ENCODE measurements around the gene SNX1.

DNA sequence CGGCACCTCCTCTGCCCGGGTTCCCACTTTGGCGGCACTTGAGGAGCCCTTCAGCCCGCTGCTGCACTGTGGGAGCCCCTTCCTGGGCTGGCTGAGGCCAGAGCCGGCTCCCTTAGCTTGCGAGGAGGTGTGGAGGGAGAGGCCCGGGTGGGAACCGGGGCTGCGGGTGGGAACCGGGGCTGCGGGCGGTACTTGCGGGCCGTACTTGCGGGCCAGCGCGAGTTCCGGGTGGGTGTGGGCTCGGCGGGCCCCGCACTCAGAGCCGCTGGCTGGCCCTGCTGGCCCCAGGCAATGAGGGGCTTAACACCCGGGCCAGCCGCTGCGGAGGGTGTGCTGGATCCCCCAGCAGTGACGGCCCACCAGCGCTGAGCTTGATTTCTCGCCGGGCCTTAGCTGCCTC lies 35.1 kb upstream of the SNX1 start:
- TF ChIP-seq, protein P1, sequence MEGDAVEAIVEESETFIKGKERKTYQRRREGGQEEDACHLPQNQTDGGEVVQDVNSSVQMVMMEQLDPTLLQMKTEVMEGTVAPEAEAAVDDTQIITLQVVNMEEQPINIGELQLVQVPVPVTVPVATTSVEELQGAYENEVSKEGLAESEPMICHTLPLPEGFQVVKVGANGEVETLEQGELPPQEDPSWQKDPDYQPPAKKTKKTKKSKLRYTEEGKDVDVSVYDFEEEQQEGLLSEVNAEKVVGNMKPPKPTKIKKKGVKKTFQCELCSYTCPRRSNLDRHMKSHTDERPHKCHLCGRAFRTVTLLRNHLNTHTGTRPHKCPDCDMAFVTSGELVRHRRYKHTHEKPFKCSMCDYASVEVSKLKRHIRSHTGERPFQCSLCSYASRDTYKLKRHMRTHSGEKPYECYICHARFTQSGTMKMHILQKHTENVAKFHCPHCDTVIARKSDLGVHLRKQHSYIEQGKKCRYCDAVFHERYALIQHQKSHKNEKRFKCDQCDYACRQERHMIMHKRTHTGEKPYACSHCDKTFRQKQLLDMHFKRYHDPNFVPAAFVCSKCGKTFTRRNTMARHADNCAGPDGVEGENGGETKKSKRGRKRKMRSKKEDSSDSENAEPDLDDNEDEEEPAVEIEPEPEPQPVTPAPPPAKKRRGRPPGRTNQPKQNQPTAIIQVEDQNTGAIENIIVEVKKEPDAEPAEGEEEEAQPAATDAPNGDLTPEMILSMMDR (IDR thresholded peaks at IDR 0.05; ENCODE audit: insufficient read depth, low read depth, low read length) = no peak
- no peak for TF ChIP-seq EZH2 (IDR thresholded peaks at IDR 0.05; ENCODE audit: insufficient read depth, low read length)

Measured in astrocyte (in vitro differentiated cells and primary cell).